Activated naive CD8-positive, alpha-beta T cell treated with anti-CD3 and anti-CD28 coated beads for 36 hours (primary cell): ENCODE data around the gene PXT1. TPM values are rescaled to one million over a fixed set of nuclear protein-coding genes. Genes with fewer than 3 reads are reported as not detected.
"Not testable (repeated sequence)": the region's sequence is repeated elsewhere in the genome, so short reads cannot be mapped to it uniquely, and the experiment has no call there.

Experiments
- DNase-seq: peaks from one replicate; pipeline ENCODE4 v3.0.0; 2021
- H3K27ac Mint-ChIP-seq: one replicate; pipeline ENCODE4 v1.8.0; 2022; ENCODE audit warnings: mild to moderate bottlenecking, moderate library complexity, mixed read lengths
- H3K27me3 Mint-ChIP-seq: one replicate; pipeline ENCODE4 v1.8.0; 2022; ENCODE audit warnings: mild to moderate bottlenecking, mixed read lengths
- H3K36me3 Mint-ChIP-seq: one replicate; pipeline ENCODE4 v1.8.0; 2021; ENCODE audit warnings: mild to moderate bottlenecking, mixed read lengths
- H3K4me1 Mint-ChIP-seq: one replicate; pipeline ENCODE4 v1.8.0; 2021; ENCODE audit warnings: mixed read lengths
- H3K4me3 Mint-ChIP-seq: one replicate; pipeline ENCODE4 v1.8.0; 2022; ENCODE audit warnings: mild to moderate bottlenecking, moderate library complexity, mixed read lengths
- H3K9me3 Mint-ChIP-seq: one replicate; pipeline ENCODE4 v1.8.0; 2022; ENCODE audit warnings: mixed read lengths
- total RNA-seq, 2 experiments: library from RNA; stranded (reverse); gene quantifications; one replicate each; pipeline ENCODE4 v1.2.3, GENCODE V29; 2021

Gene PXT1
- total RNA-seq, 2 experiments from 2014 or later = 0.10 to 0.29 TPM

DNA sequence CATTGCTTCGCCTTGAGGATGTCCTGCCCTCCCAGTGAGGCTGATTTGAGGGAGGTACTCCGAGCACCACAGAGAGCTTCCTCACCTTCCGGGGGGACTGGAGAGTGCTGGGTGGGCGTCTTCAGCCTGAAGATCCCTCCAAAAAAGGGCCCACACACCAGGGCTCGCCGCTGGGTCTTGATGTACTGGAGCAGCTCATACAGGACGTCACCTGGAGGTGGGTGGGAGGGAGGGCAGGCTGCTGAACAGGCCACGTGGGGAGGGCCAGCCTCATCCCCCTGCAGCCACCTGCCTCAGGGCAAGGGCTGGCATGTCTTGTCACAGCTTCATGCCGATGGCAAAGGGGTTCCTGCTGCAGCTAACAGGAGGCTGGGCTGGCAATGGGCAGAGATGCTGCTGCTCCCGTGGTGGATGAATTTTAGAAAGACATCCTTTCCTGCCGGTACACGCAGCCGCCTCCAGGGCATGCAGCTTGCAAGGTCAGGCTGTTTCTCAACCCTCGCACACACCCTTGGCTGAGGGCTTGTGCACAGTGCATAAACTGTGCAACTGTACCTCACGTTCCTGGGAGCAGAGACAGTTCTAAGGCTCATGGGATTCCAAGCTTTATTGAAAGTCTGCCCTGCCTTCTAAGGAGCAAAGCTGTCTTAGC is 69.2 kb downstream of the PXT1 start:
- H3K36me3 Mint-ChIP-seq = no peaks in the 10 kb centered on the region
- no peaks in the 10 kb centered on the region for H3K4me1 Mint-ChIP-seq
- DNase-seq = no peak
- no peaks in the 10 kb centered on the region for H3K27me3 Mint-ChIP-seq
- H3K4me3 Mint-ChIP-seq = no peak overlapping the region
- H3K27ac Mint-ChIP-seq = no peak overlapping the region
- H3K9me3 Mint-ChIP-seq = no peaks in the 10 kb centered on the region

DNA sequence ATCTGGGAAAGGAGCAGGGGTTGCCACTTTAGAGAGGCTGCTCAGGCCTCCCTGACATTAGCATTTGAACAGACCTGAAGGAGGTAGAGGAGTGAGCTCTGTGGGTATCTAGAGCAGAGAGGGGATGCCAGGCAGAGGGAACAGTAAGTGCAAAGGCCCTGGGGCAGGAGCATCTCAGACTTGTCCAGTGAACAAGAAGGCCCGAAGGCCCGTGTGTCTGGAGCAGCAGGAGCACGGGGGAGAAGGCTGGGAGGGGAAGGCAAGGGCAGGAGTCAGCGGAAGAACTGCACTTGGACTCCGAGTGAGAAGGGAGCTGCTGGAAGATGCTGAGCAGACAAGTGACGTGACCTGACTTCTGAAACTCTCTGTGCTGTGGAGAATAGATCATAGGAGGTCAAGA is 70.6 kb downstream of the PXT1 start:
- Mint-ChIP-seq H3K9me3 (no peaks in the 10 kb centered on the region), H3K27ac (no peak overlapping the region), H3K36me3 (no peaks in the 10 kb centered on the region), H3K4me1 (no peaks in the 10 kb centered on the region), H3K4me3 (no peak overlapping the region), H3K27me3 (no peaks in the 10 kb centered on the region)
- DNase-seq = no peak

DNA sequence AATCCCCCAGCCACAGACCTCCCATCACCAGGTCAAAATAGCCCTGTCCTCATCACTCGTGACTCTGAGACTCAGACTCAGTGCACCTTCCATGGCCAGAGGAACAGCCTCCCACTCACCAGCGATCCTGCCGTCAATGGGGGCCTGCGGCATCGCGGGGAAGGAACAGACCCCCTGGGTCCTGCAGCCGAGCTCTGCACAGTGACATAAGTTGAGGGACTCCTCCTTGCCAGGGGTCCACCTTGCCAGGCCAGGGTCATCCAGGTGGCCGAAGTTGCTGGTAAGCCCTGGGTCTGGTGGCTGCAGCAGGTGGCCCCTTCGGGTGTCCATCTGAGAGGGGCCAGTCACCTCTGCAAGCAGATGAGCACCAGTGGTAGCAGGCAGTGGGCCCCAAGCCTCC is 71.4 kb downstream of the PXT1 start:
- no peaks in the 10 kb centered on the region for H3K9me3 Mint-ChIP-seq
- DNase-seq = no peak
- no peaks in the 10 kb centered on the region for H3K4me1 Mint-ChIP-seq
- no peak overlapping the region for H3K4me3 Mint-ChIP-seq
- H3K36me3 Mint-ChIP-seq = no peaks in the 10 kb centered on the region
- H3K27ac Mint-ChIP-seq = no peak overlapping the region
- no peaks in the 10 kb centered on the region for H3K27me3 Mint-ChIP-seq

DNA sequence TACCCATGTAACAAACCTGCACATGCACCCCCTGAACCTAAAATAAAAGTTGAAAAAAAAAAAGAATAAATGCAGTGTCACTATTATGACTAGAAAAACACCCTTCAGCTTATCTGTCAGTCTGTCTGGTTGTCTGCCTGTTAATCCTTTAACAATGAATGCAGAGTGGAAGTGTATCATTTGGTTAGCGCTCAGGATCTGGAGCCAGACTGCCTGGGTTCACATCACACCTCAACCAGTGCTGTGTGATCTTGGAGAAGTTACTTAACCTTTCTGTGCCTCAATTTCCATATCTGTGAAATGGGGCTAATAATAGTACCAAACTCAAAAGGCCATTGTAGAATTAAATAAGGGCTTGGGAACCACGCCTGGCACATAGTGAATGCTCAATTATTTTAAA is 72.0 kb downstream of the PXT1 start:
- Mint-ChIP-seq H3K4me3 (no peak overlapping the region), H3K27me3 (no peaks in the 10 kb centered on the region), H3K9me3 (no peaks in the 10 kb centered on the region), H3K36me3 (no peaks in the 10 kb centered on the region), H3K27ac (no peak overlapping the region), H3K4me1 (no peaks in the 10 kb centered on the region)
- DNase-seq = no peak

DNA sequence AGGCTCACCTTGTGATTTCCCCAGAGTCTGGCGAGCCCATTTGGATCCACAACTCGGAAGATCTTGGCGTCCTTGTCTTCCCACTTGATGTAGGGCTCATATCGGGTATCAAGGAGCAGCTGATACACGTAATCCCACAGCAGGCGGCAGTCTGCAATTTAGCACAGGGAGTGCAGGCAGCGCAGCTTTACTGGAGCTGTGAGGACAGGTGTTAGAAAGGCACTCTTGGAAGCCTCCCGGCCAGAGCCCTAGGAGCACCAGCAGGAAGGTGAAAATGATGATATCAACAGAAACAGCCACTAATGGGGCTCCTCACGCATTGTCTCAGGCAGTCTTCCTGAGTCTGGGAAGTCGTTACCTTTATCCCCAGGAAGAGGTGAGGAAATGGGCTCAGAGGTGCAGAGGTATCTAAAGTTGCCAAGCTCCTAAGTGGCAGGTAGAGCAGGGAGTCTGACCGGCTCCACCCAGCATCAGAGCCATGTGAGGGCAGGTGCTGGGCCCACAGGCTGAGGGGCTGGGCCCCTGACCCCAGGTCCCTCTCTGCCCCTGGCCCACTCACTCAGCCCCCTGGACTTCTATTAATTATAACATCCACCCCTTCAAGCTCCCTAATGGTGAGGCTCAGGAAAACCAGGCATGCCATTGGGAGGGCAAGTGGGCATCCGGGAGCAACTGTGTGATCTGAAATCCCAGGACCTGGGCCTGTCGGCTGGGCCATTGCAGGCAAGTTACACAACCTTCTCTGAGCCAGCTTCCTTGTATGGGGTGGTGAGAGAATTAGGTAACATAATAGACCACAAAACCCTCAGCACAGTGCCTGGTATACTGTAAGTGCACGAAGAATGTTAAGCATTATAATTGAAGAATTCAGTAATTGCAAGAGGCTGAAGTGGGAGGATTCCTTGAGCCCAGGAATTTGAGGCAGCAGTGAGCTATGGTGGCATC is 73.5 kb downstream of the PXT1 start:
- Mint-ChIP-seq H3K27me3 (no peaks in the 10 kb centered on the region), H3K36me3 (no peaks in the 10 kb centered on the region), H3K9me3 (no peaks in the 10 kb centered on the region), H3K27ac (no peak overlapping the region), H3K4me3 (no peak overlapping the region), H3K4me1 (no peaks in the 10 kb centered on the region)
- DNase-seq = no peak

DNA sequence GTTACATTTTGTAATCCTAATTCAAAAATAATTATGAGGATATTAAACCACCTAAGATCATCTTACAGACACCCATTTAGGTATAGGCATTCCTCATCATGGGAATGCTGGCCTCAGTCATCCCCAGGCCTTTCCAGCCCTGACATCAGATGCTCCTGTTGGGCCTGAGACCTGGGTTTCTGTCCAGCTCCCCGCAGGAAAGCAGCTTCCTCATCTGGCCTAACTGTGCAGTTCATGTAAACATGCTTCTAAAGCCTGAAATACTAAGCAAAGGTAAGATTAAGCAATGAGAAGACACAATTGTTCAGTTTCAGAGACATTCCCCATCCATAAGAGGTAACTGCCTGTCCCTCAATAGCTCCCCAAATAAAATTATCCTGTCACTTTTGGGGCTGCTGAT is 74.2 kb downstream of the PXT1 start:
- H3K4me1 Mint-ChIP-seq = no peaks in the 10 kb centered on the region
- DNase-seq = no peak
- no peak overlapping the region for H3K4me3 Mint-ChIP-seq
- no peaks in the 10 kb centered on the region for H3K9me3 Mint-ChIP-seq
- H3K27ac Mint-ChIP-seq = no peak overlapping the region
- H3K36me3 Mint-ChIP-seq = no peaks in the 10 kb centered on the region
- H3K27me3 Mint-ChIP-seq = no peaks in the 10 kb centered on the region

DNA sequence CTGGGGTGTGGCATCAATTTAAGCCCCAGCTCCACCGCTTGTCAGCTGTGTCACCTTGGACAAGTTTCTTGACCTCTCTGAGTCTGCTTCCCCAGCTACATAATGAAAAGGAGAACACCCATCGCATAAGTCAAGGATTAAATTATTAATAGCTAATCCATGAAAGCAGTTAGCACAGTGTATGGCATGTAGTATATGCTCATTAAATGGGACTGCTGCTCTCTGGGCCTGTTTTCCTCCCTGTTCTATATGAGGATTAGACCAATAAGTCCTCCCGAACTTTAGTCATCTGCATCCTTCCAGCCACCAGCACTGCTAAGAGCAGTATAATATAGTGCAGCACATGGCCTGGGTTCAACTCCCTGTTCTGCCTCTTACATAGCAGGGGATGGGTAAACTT is 74.9 kb downstream of the PXT1 start:
- Mint-ChIP-seq H3K36me3 (no peaks in the 10 kb centered on the region), H3K27me3 (no peaks in the 10 kb centered on the region), H3K27ac (no peak overlapping the region), H3K4me3 (no peak overlapping the region), H3K9me3 (no peaks in the 10 kb centered on the region), H3K4me1 (no peaks in the 10 kb centered on the region)
- no peak for DNase-seq

DNA sequence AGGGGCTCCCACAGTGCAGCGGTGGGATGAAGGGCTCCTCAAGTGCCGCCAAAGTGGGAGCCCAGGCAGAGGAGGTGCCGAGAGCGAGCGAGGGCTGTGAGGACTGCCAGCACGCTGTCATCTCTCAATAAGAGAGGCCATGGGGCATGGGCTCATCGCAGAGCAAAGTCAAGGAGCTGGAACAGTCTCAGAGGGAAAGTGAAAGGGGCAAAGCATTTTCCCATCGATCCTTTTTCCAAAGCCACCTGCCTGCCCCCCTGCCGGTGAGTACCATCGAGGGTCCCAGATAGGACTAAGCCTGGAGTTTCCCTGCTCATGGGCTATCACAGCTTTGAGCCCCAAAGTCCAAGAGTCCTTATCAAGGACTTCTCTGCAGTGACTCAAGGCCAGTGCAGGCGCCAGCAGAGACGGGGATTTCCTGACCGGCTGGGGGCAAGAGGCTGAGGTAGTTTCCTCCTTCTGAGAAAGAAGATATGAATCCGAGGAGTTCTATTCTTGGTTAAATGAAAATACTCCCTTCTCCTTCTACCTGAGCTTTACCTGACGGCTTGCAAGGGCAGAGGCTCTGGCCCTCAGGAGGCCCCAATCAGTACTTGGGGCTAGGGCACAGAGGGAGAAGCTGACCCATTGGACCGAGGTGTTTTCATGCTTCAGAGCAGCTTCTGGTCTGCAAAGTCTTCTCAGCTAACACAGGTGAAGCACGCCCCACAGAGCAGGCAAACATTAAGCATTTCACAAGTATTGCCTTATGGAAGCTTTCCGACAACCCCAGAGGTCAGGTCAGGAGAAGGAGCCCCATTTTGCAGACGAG is 77.8 kb downstream of the PXT1 start:
- H3K36me3 Mint-ChIP-seq = no peaks in the 10 kb centered on the region
- no peak overlapping the region for H3K27ac Mint-ChIP-seq
- peaks cover 5% of the 10 kb centered on the region for H3K4me1 Mint-ChIP-seq
- H3K27me3 Mint-ChIP-seq = no peaks in the 10 kb centered on the region
- H3K9me3 Mint-ChIP-seq = no peaks in the 10 kb centered on the region
- H3K4me3 Mint-ChIP-seq = no peak overlapping the region
- no peak for DNase-seq

DNA sequence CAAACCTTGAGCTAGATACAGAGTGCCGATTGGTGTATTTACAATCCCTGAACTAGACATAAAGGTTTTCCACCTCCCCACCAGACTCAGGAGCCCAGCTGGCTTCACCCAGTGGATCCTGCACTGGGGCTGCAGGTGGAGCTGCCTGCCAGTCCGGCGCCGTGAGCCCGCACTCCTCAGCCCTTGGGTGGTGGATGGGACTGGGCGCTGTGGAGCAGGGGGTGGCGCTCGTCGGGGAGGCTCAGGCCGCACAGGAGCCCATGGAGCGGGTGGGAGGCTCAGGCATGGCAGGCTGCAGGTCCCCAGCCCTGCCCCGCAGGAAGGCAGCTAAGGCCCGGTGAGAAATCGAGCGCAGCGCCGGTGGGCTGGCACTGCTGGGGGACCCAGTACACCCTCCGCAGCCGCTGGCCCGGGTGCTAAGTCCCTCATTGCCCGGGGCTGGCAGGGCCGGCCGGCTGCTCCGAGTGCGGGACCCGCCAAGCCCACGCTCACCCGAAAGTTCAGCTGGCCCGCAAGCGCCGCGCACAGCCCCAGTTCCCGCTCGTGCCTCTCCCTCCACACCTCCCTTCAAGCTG is 78.5 kb downstream of the PXT1 start:
- not testable (repeated sequence) for H3K36me3 Mint-ChIP-seq

DNA sequence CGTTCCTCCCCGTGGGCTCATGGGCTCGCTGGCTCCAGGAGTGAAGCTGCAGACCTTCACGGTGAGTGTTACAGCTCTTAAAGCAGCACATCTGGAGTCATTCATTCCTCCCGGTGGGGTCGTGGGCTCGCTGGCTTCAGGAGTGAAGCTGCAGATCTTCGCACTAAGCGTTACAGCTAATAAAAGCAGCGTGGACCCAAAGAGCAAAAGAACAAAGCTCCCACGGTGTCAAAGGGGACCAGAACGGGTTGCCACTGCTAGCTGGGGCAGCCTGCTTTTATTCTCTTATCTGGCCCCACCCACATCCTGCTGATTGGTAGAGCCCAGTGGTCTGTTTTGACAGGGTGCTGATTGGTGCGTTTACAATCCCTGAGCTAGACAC is 79.3 kb downstream of the PXT1 start:
- H3K9me3 Mint-ChIP-seq, H3K36me3 Mint-ChIP-seq, H3K4me3 Mint-ChIP-seq, H3K4me1 Mint-ChIP-seq, H3K27me3 Mint-ChIP-seq, DNase-seq, H3K27ac Mint-ChIP-seq: not testable (repeated sequence)

More for the DNA sequence above, 78.5 kb downstream of the PXT1 start:
- H3K27me3 Mint-ChIP-seq, DNase-seq, H3K4me3 Mint-ChIP-seq, H3K4me1 Mint-ChIP-seq, H3K27ac Mint-ChIP-seq, H3K9me3 Mint-ChIP-seq: not testable (repeated sequence)

DNA sequence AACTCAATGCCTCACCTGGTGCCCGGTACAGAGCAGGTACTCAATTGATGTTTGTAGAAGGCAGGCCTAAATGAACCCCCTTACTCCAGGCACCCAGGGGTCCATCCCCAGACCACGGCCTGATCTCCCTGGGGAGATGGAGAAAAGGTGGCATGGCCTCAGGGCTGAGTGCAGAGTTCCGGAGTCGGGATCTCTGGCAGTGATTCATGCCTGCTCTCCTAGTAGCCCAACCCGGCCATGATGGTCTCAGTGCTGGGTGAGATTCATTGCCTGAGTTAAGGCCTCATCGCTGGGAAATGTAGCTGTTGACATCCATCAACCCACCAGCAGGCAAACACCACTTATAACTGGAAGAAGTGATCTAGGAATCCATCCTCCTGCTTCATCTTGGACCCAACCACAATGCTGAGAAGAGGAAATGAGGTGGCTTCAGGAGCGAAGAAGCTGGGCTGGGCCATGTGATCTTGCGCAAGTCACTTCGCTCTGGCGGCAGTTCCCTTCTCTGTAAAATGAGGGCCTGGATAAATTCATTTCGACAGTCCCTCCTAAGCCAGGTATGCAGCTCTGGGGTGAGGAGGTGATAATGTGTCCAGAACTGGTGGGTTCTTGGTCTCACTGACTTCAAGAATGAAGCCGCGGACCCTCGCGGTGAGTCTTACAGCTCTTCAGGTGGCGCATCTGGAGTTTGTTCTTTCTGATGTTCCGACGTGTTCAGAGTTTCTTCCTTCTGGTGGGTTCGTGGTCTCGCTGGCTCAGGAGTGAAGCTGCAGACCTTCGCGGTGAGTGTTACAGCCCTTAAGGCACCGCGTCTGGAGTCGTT is 79.9 kb downstream of the PXT1 start:
- no peak overlapping the region for H3K27ac Mint-ChIP-seq
- H3K9me3 Mint-ChIP-seq = no peaks in the 10 kb centered on the region
- no peaks in the 10 kb centered on the region for H3K36me3 Mint-ChIP-seq
- DNase-seq = no peak
- peaks cover 10% of the 10 kb centered on the region for H3K4me1 Mint-ChIP-seq
- H3K27me3 Mint-ChIP-seq = peaks cover 2% of the 10 kb centered on the region
- H3K4me3 Mint-ChIP-seq = no peak overlapping the region

DNA sequence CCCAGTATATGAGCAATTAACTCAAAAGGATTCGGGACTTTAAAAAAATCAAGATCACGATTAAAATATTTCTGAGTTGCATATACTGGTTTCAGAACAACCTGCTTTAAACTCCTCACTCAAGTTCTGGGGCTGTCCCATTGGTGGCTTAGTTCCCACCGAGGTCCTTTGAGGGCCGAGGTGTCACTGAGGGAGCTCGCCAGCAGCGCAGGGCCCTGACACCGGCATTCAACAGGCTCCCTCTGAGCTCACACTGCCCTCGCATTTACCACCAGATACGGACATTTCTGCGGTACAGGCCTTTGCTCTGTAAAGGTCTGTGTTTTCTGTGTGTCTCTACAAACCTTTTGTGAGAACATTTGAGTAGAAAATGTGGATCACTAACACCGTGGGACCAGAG is 81.6 kb downstream of the PXT1 start:
- DNase-seq = no peak
- H3K4me3 Mint-ChIP-seq = no peak overlapping the region
- H3K27ac Mint-ChIP-seq = no peak overlapping the region

DNA sequence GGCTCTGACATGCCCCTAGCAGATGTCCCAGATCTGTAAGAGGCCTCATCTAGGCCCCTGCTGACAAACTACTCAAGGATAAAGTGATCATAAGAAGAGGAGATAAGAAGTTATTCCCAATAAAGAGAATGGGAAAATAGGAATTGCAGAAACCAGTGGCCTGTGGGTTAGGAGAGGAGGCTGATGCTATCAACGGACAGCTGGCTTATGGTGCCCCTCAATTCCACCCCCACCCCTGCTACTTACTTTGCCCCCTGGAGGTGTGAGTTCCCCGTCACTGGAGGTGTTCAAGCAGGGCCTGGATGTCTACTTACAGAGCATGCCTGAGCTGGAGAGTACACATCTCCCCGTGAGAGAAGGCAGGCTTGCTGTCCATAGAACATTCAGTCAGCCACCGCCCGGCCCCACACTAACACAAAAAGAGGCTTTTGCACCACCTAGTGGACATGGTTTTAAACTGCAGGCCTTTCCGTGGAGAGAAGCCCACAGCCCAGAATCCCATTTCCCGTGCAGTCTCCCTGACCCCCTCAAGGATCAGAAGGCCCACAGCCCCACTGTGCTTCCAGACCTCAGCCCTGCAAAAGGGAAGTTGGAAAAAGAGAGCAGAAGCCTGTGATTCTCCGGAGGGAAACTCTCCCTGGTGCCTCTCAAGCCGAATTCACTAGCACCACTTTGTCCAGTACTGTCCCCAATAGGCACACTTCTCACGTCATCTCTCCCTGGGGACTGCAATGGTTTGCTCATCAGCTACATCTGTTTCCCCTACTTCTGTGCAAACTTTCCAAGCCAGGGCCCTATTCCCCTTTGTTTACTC is 82.2 kb downstream of the PXT1 start:
- peak; percentile 63 for DNase-seq
- peaks cover 7% of the 10 kb centered on the region for H3K27me3 Mint-ChIP-seq
- H3K4me1 Mint-ChIP-seq = peaks cover 11% of the 10 kb centered on the region
- no peaks in the 10 kb centered on the region for H3K36me3 Mint-ChIP-seq
- no peak overlapping the region for H3K27ac Mint-ChIP-seq
- H3K9me3 Mint-ChIP-seq = no peaks in the 10 kb centered on the region
- H3K4me3 Mint-ChIP-seq = no peak overlapping the region

More for the DNA sequence above, 81.6 kb downstream of the PXT1 start:
- H3K9me3 Mint-ChIP-seq = no peaks in the 10 kb centered on the region
- peaks cover 3% of the 10 kb centered on the region for H3K27me3 Mint-ChIP-seq
- peaks cover 11% of the 10 kb centered on the region for H3K4me1 Mint-ChIP-seq
- H3K36me3 Mint-ChIP-seq = no peaks in the 10 kb centered on the region
